ENCODE measurements around the gene CDX1.

CDX1 gene

GRCh38 chr5:150166650-150167511 is at the start of gene CDX1:
TSS of gene CDX1 (plus strand) at chr5:150166778. CDS start at chr5:150166877, 99 bp downstream.
- no peak for DNase-seq

GRCh38 chr5:150117945-150118560 is 48.5 kb upstream of the CDX1 start:
- DNase-seq = no peak

GRCh38 chr5:150118561-150119229 is 47.9 kb upstream of the CDX1 start:
- DNase-seq = no peak

GRCh38 chr5:150119421-150120061 is 47.0 kb upstream of the CDX1 start:
- DNase-seq = no peak

- no peak for DNase-seq
Observed at GRCh38 chr5:150120062-150120441, 46.5 kb upstream of the CDX1 start.

- DNase-seq = no peak
Observed at GRCh38 chr5:150120617-150121447, 45.7 kb upstream of the CDX1 start.

- DNase-seq = no peak
Observed at GRCh38 chr5:150121448-150122157, 45.0 kb upstream of the CDX1 start.

- DNase-seq = peak; percentile 32 to 38
Observed at GRCh38 chr5:150122158-150122510, 44.4 kb upstream of the CDX1 start.

GRCh38 chr5:150122536-150123481 is 43.8 kb upstream of the CDX1 start:
- no peak for DNase-seq

GRCh38 chr5:150123542-150123941 is 43.0 kb upstream of the CDX1 start:
- no peak for DNase-seq

- DNase-seq = no peak
Observed at GRCh38 chr5:150124111-150124557, 42.4 kb upstream of the CDX1 start.

- DNase-seq = no peak
Observed at GRCh38 chr5:150124596-150124995, 42.0 kb upstream of the CDX1 start.

GRCh38 chr5:150125334-150125733 is 41.2 kb upstream of the CDX1 start:
- no peak for DNase-seq

- DNase-seq = no peak
Observed at GRCh38 chr5:150126199-150126920, 40.2 kb upstream of the CDX1 start.

- DNase-seq = no peak
Observed at GRCh38 chr5:150126921-150127265, 39.7 kb upstream of the CDX1 start.

GRCh38 chr5:150129454-150129812 is 37.1 kb upstream of the CDX1 start:
- DNase-seq = no peak

GRCh38 chr5:150129813-150130492 is 36.6 kb upstream of the CDX1 start:
- peak; percentile 74 to 76 for DNase-seq

GRCh38 chr5:150130493-150130922 is 36.1 kb upstream of the CDX1 start:
- DNase-seq = no peak

- no peak for DNase-seq
Observed at GRCh38 chr5:150131461-150131860, 35.1 kb upstream of the CDX1 start.
